Cardiac muscle cell (in vitro differentiated cells and primary cell): ENCODE data around the gene SND1. TPM values are rescaled to one million over a fixed set of nuclear protein-coding genes. Genes with fewer than 3 reads are reported as not detected.

ENCODE experiments used
- DNase-seq, 2 donors: peaks; one replicate each; pipeline versions ENCODE4 v3.0.0 to v3.0.0-alpha.2; 2010 to 2017; ENCODE audit warnings: low read depth in 1 of 2, low spot score in 1 of 2
- H3K27ac ChIP-seq: fragments of 200-600 bp; sonication (generic); 2 replicates; pipeline ENCODE4 v1.5.1; 2016
- H3K27me3 ChIP-seq: fragments of 200-600 bp; sonication (generic); 2 replicates; pipeline ENCODE4 v1.6.0; 2016; ENCODE audit warnings: control low read depth
- H3K36me3 ChIP-seq: fragments of 200-600 bp; sonication (generic); 2 replicates; pipeline ENCODE4 v1.5.1; 2016; ENCODE audit warnings: control low read depth
- H3K4me1 ChIP-seq: fragments of 200-600 bp; sonication (generic); 2 replicates; pipeline ENCODE4 v1.8.1; 2017; ENCODE audit warnings: low read depth, mild to moderate bottlenecking, mixed run types
- H3K4me3 ChIP-seq: fragments of 200-600 bp; sonication (generic); 2 replicates; pipeline ENCODE4 v1.5.1; 2016; ENCODE audit warnings: mild to moderate bottlenecking
- H3K9me3 ChIP-seq: fragments of 200-600 bp; sonication (generic); 2 replicates; pipeline ENCODE4 v1.5.1; 2017; ENCODE audit warnings: low read depth, mild to moderate bottlenecking, control low read depth
- polyA plus RNA-seq: library from polyadenylated mRNA; unstranded; fragments of >200 nt; fragmentation: Nextera tagmentation; extraction: Ambion mirVana; gene quantifications from 2 replicates; pipeline ENCODE4 v1.2.1, GENCODE V29; 2016
- total RNA-seq: library from RNA; depleted of rRNA; stranded (reverse); fragments of >200 nt; gene quantifications from 2 replicates; pipeline ENCODE4 v1.2.3, GENCODE V29; 2016
- TF ChIP-seq, protein P1 (sequence below): IDR thresholded peaks from 2 replicates; pipeline ENCODE4 v1.5.1; 2012; ENCODE audit warnings: low read depth, mild to moderate bottlenecking, low read length

The SND1 gene
- total and polyA plus RNA-seq, 2 experiments from 2014 or later, result 114 to 172 TPM

DNA sequence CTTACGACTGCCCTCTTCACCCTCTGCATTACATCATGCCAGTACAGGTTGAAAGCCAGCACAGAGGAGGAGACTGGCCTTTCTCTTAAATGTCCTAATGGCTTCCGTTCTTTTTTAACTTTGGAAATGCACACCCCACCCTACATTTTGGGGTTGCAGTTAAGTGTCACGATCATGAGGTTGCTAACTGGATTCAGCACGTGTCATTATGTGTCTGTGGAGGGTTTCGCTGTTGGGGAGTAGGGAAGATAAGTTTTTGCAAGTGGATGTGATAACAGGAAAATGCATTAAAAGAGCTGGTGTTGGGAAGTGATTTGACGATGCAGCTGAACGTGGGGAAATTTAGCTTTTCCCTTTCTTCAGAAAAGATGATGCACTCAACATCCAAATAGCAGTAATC, 243.4 kb downstream of the SND1 start:
- no peaks in the 10 kb centered on the region for H3K9me3 ChIP-seq
- DNase-seq, result no peak
- H3K4me1 ChIP-seq, result peaks cover 59% of the 10 kb centered on the region
- H3K36me3 ChIP-seq, result no peaks in the 10 kb centered on the region
- no peak overlapping the region for H3K4me3 ChIP-seq
- H3K27ac ChIP-seq, result no peak overlapping the region
- H3K27me3 ChIP-seq, result no peaks in the 10 kb centered on the region
- TF ChIP-seq, protein P1, sequence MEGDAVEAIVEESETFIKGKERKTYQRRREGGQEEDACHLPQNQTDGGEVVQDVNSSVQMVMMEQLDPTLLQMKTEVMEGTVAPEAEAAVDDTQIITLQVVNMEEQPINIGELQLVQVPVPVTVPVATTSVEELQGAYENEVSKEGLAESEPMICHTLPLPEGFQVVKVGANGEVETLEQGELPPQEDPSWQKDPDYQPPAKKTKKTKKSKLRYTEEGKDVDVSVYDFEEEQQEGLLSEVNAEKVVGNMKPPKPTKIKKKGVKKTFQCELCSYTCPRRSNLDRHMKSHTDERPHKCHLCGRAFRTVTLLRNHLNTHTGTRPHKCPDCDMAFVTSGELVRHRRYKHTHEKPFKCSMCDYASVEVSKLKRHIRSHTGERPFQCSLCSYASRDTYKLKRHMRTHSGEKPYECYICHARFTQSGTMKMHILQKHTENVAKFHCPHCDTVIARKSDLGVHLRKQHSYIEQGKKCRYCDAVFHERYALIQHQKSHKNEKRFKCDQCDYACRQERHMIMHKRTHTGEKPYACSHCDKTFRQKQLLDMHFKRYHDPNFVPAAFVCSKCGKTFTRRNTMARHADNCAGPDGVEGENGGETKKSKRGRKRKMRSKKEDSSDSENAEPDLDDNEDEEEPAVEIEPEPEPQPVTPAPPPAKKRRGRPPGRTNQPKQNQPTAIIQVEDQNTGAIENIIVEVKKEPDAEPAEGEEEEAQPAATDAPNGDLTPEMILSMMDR, result no peak

GRCh38 chr7:127895814-127896280, 243.9 kb downstream of the SND1 start:
- no peaks in the 10 kb centered on the region for H3K27me3 ChIP-seq
- no peaks in the 10 kb centered on the region for H3K36me3 ChIP-seq
- H3K27ac ChIP-seq, result no peak overlapping the region
- TF ChIP-seq, protein P1, result no peak
- H3K4me1 ChIP-seq, result peaks cover 59% of the 10 kb centered on the region
- no peaks in the 10 kb centered on the region for H3K9me3 ChIP-seq
- no peak for DNase-seq
- no peak overlapping the region for H3K4me3 ChIP-seq

DNA sequence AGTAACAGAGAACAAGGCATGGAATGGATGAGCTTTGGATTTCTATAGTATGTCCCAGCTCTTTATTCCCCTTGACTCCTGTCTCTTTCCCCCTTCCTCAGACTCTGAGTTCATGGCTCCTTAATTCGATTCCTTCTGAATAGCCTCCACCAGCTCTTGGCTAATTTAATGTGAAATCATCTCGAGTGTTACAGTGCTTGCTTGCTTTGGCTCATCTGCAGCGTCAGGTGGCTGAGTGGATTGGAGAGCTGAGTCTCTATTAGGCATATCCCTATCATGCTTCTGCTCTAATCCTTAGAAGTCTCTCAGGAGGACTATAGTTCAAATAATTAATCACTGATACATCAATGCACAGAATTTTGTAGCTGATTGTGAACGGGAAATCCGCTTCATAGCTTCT, 244.7 kb downstream of the SND1 start:
- TF ChIP-seq, protein P1, result no peak
- Histone ChIP-seq H3K9me3 (no peaks in the 10 kb centered on the region), H3K27ac (no peak overlapping the region), H3K4me3 (no peak overlapping the region), H3K4me1 (peaks cover 57% of the 10 kb centered on the region), H3K36me3 (no peaks in the 10 kb centered on the region), H3K27me3 (no peaks in the 10 kb centered on the region)
- DNase-seq, result no peak

- peaks cover 56% of the 10 kb centered on the region for H3K4me1 ChIP-seq
- no peaks in the 10 kb centered on the region for H3K36me3 ChIP-seq
- H3K27ac ChIP-seq, result no peak overlapping the region
- no peaks in the 10 kb centered on the region for H3K9me3 ChIP-seq
- DNase-seq, result no peak
- no peaks in the 10 kb centered on the region for H3K27me3 ChIP-seq
- H3K4me3 ChIP-seq, result no peak overlapping the region
- TF ChIP-seq, protein P1, result no peak
Measured at GRCh38 chr7:127897704-127898454, 245.9 kb downstream of the SND1 start.

DNA sequence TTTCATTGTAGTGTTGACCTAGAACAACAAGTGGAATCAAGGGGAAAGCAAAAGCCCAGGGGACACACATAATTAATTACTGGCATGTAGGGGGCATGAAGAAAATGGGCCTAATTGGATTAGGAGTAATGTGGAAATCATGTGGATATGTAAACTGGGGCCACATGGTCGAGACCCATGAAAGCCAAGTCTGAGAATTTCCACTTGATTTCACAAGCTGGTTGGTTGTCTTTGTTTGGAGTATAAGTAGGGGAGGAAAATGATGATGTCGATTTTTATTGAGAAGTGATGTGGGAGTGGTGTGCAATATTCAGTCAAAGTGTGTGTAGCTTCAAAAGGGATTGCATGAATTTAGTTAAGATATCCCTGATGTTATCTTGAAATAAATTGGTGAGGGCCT, 247.4 kb downstream of the SND1 start:
- Histone ChIP-seq H3K27me3 (no peaks in the 10 kb centered on the region), H3K36me3 (no peaks in the 10 kb centered on the region), H3K4me3 (no peak overlapping the region), H3K4me1 (peaks cover 54% of the 10 kb centered on the region), H3K9me3 (no peaks in the 10 kb centered on the region), H3K27ac (no peak overlapping the region)
- no peak for DNase-seq
- TF ChIP-seq, protein P1, result no peak
